Measurements from ENCODE around the gene KCNQ1.

DNA sequence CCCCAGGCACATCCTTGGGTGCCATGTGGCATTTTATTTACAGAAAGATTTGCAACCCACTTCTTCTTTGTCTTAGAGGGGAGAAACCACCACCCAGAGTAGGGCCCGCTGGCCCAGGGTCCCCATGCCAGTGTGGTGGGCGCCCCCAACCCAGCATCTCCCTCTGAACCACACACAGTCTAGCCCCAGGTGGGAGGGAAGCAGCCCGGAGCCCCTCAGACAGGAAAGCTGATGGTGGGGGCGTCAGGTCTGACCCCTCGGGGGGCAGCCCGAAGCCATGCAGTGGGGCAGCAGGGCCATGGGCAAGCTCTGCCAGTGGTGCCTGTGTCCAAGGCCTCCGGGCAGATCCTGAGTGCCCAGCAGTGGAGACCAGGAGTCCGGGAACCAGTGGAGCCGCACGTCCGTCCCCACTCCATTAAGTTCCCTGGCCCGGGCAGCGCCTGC, 12.2 kb upstream of the KCNQ1 start:
- no peak for TF ChIP-seq CTCF (IDR thresholded peaks at IDR 0.05)
- no peak for TF ChIP-seq POLR2A (IDR thresholded peaks at IDR 0.05)

Measured in adrenal gland (tissue), 5 donors.